ENCODE results near the gene TCP10L. TPM values are rescaled to one million over a fixed set of nuclear protein-coding genes. Genes with fewer than 3 reads are reported as not detected.
"Not testable (repeated sequence)": the region's sequence is repeated elsewhere in the genome, so short reads cannot be mapped to it uniquely, and the experiment has no call there.

The TCP10L gene
- total and polyA plus RNA-seq, 2 of the 4 experiments (the other 2 are of a cell fraction), result 0.09 TPM; not detected in 1

GRCh38 chr21:32530809-32531208, 54.5 kb downstream of the TCP10L start:
- H3K36me3 ChIP-seq (ENCODE audit: control insufficient read depth, insufficient read depth, low read length); H3K4me1 ChIP-seq (ENCODE audit: control insufficient read depth, insufficient read depth, low read length); BruUV-seq (replicated peaks); dilution Hi-C loops (cut with HindIII; ENCODE audit: low sequenced_read_pairs, unreplicated experiment); in situ Hi-C loops (cut with MboI; ENCODE audit: low sequenced_read_pairs); H4K91ac ChIP-seq (ENCODE audit: insufficient read depth, low read depth, low read length); H2AFZ ChIP-seq (replicated peaks; ENCODE audit: low read length, poor library complexity); H3K56ac ChIP-seq (ENCODE audit: extremely low read depth, insufficient read depth, low read length); ATAC-seq (ENCODE audit: low read depth); H4K8ac ChIP-seq (ENCODE audit: low read depth in 2 of 2, low read length in 2 of 2); H3K18ac ChIP-seq (ENCODE audit: low read depth, low read length); H3K27ac ChIP-seq (ENCODE audit: insufficient read depth, low read length); H3K9me1 ChIP-seq (ENCODE audit: insufficient read depth, low read length); DNase-seq; CTCF ChIA-PET; H2BK15ac ChIP-seq (ENCODE audit: low read depth, low read length); H4K5ac ChIP-seq (ENCODE audit: low read depth, low read length); H3K14ac ChIP-seq (replicated peaks; ENCODE audit: low read depth, low read length); H3K79me1 ChIP-seq (ENCODE audit: low read depth in 1 of 2, low read length in 2 of 2); H2AK9ac ChIP-seq (replicated peaks; ENCODE audit: low read depth, low read length, poor library complexity); H3K4me3 ChIP-seq (ENCODE audit: insufficient read depth, low read depth, low read length); H2BK5ac ChIP-seq (ENCODE audit: low read depth, low read length, poor library complexity, severe bottlenecking); intact Hi-C loops (cut with micrococcal nuclease); H3K4ac ChIP-seq (ENCODE audit: low read depth, low read length); H3K27me3 ChIP-seq (ENCODE audit: control insufficient read depth, insufficient read depth, low read length); H2AK5ac ChIP-seq (ENCODE audit: low read depth, low read length); H4K20me1 ChIP-seq (ENCODE audit: insufficient read depth, low read length); POLR2A ChIA-PET (ENCODE audit: unreplicated experiment); H3K4me2 ChIP-seq (ENCODE audit: low read depth, low read length); H3K23ac ChIP-seq (ENCODE audit: low read depth, low read length); H3K9ac ChIP-seq (ENCODE audit: low read depth, low read length); H2BK120ac ChIP-seq (ENCODE audit: low read depth, low read length); H2BK20ac ChIP-seq (ENCODE audit: low read depth, low read length); H3K9me3 ChIP-seq (ENCODE audit: control insufficient read depth, insufficient read depth, low read length): not testable (repeated sequence)
- WGBS, 2 experiments (ENCODE audit: extremely low coverage in 2 of 2, insufficient read length in 1 of 2), result no CpG with 5 or more reads among the region's 7 CpGs

Data from IMR-90 (cell line).